IMR-90 (cell line): ENCODE results near the gene CHRNB1. TPM values are rescaled to one million over a fixed set of nuclear protein-coding genes. Genes with fewer than 3 reads are reported as not detected.

ENCODE experiments used
- ATAC-seq: fragments of 200-7000 bp; cut with Tn5 transposase; 2 replicates; pipeline ENCODE4 v1.9.1; 2020; ENCODE audit warnings: low read depth, mild to moderate bottlenecking, moderate library complexity
- BruUV-seq: library from RNA; stranded (reverse); fragments of 400-500 nt; replicated peaks from 2 replicates; lab custom pipeline; 2021; lab: Mats Ljungman, UMichigan
- CTCF ChIA-PET: fragments of 300-600 bp; formaldehyde crosslinking; extraction: SDS; loops from one replicate; lab custom pipeline; 2021; ENCODE audit warnings: antibody characterized with exemption; lab: Yijun Ruan, JAX
- POLR2A ChIA-PET: fragments of 300-600 bp; sonication (Branson Sonifier 250); formaldehyde crosslinking; loops from one replicate; lab custom pipeline; 2022; ENCODE audit warnings: antibody characterized with exemption; ENCODE audit not compliant: unreplicated experiment; lab: Charles Lee
- DNase-seq: peaks from one replicate; pipeline ENCODE4 v3.0.0; 2013
- H2AFZ ChIP-seq: replicated peaks from 2 replicates; pipeline ENCODE3; 2013; ENCODE audit warnings: low read length, mild to moderate bottlenecking; ENCODE audit not compliant: poor library complexity
- H2AK5ac ChIP-seq: 2 replicates; pipeline ENCODE4 v1.6.1; 2013; ENCODE audit warnings: low read depth, low read length, inconsistent platforms
- H2AK9ac ChIP-seq: replicated peaks from 2 replicates; pipeline ENCODE3; 2013; ENCODE audit warnings: mild to moderate bottlenecking, low read depth, low read length, moderate library complexity; ENCODE audit not compliant: poor library complexity
- H2BK120ac ChIP-seq: 2 replicates; pipeline ENCODE4 v1.6.1; 2013; ENCODE audit warnings: low read depth, low read length, inconsistent platforms
- H2BK15ac ChIP-seq: 3 replicates; pipeline ENCODE4 v1.6.1; 2013; ENCODE audit warnings: low read depth, low read length, inconsistent platforms
- H2BK20ac ChIP-seq: 2 replicates; pipeline ENCODE4 v1.6.1; 2013; ENCODE audit warnings: low read depth, mild to moderate bottlenecking, inconsistent platforms, low read length, moderate library complexity
- H2BK5ac ChIP-seq: 2 replicates; pipeline ENCODE4 v1.6.1; 2013; ENCODE audit warnings: mild to moderate bottlenecking, low read depth, low read length, inconsistent platforms; ENCODE audit not compliant: poor library complexity, severe bottlenecking
- H3K14ac ChIP-seq: replicated peaks from 2 replicates; pipeline ENCODE4 v1.6.1; 2013; ENCODE audit warnings: low read depth, low read length, inconsistent platforms
- H3K18ac ChIP-seq: 2 replicates; pipeline ENCODE4 v1.6.1; 2013; ENCODE audit warnings: low read depth, low read length, control low read depth
- H3K23ac ChIP-seq: 2 replicates; pipeline ENCODE4 v1.6.1; 2013; ENCODE audit warnings: low read depth, low read length, inconsistent platforms
- H3K27ac ChIP-seq: 2 replicates; pipeline ENCODE4 v1.5.1; 2013; ENCODE audit warnings: mild to moderate bottlenecking, control low read depth, low read length; ENCODE audit not compliant: insufficient read depth
- H3K27me3 ChIP-seq: 2 replicates; pipeline ENCODE4 v1.6.1; 2013; ENCODE audit warnings: low read length; ENCODE audit not compliant: control insufficient read depth, insufficient read depth
- H3K36me3 ChIP-seq: 2 replicates; pipeline ENCODE4 v1.6.1; 2013; ENCODE audit warnings: low read length, mixed read lengths; ENCODE audit not compliant: control insufficient read depth, insufficient read depth
- H3K4ac ChIP-seq: 2 replicates; pipeline ENCODE4 v1.6.1; 2013; ENCODE audit warnings: low read depth, low read length, inconsistent platforms
- H3K4me1 ChIP-seq: 2 replicates; pipeline ENCODE4 v1.6.1; 2013; ENCODE audit warnings: low read length, mixed read lengths; ENCODE audit not compliant: control insufficient read depth, insufficient read depth
- H3K4me2 ChIP-seq: 2 replicates; pipeline ENCODE4 v1.6.1; 2013; ENCODE audit warnings: low read depth, mild to moderate bottlenecking, control low read depth, low read length, moderate library complexity
- H3K4me3 ChIP-seq: 2 replicates; pipeline ENCODE4 v1.5.1; 2013; ENCODE audit warnings: low read depth, mild to moderate bottlenecking, control low read depth, low read length, moderate library complexity; ENCODE audit not compliant: insufficient read depth
- H3K56ac ChIP-seq: 2 replicates; pipeline ENCODE4 v1.6.1; 2013; ENCODE audit warnings: low read length, inconsistent platforms; ENCODE audit not compliant: insufficient read depth; ENCODE audit errors: extremely low read depth
- H3K79me1 ChIP-seq, 2 experiments: 2 replicates each; pipeline ENCODE4 v1.6.1; 2013; ENCODE audit warnings: low read length in 2 of 2, inconsistent platforms in 1 of 2, low read depth in 1 of 2
- H3K9ac ChIP-seq: 2 replicates; pipeline ENCODE4 v1.6.1; 2013; ENCODE audit warnings: low read depth, low read length, control low read depth
- H3K9me1 ChIP-seq: 2 replicates; pipeline ENCODE4 v1.6.1; 2013; ENCODE audit warnings: low read length, inconsistent platforms; ENCODE audit not compliant: insufficient read depth
- H3K9me3 ChIP-seq: 2 replicates; pipeline ENCODE4 v1.6.1; 2013; ENCODE audit warnings: low read length; ENCODE audit not compliant: control insufficient read depth, insufficient read depth
- H4K20me1 ChIP-seq: 2 replicates; pipeline ENCODE4 v1.6.1; 2013; ENCODE audit warnings: low read length, inconsistent platforms; ENCODE audit not compliant: insufficient read depth
- H4K5ac ChIP-seq: 2 replicates; pipeline ENCODE4 v1.6.1; 2013; ENCODE audit warnings: mild to moderate bottlenecking, low read depth, low read length, control low read depth
- H4K8ac ChIP-seq, 2 experiments: 2 replicates each; pipeline ENCODE4 v1.6.1; 2013; ENCODE audit warnings: low read depth in 2 of 2, low read length in 2 of 2, control low read depth in 1 of 2, inconsistent platforms in 1 of 2
- H4K91ac ChIP-seq: 2 replicates; pipeline ENCODE4 v1.6.1; 2013; ENCODE audit warnings: low read depth, low read length, inconsistent platforms; ENCODE audit not compliant: insufficient read depth
- CHD1 ChIP-seq: IDR thresholded peaks from 2 replicates; pipeline ENCODE4 v1.6.1; 2012; ENCODE audit warnings: low read depth, low read length, improper control_type of control experiment
- CTCF ChIP-seq: conservative IDR thresholded peaks from 2 replicates; pipeline ENCODE4 v1.5.1; 2012; ENCODE audit warnings: mild to moderate bottlenecking, low read depth, low read length, improper control_type of control experiment
- WGBS, 2 experiments: methylation state at CpG; one replicate each; pipeline versions ENCODE4 v1.1.5 to v1.1.7; 2013; ENCODE audit warnings: missing lambda C conversion rate in 2 of 2; ENCODE audit not compliant: insufficient read length in 1 of 2; ENCODE audit errors: extremely low coverage in 2 of 2; 5-methylcytosine and 5-hydroxymethylcytosine counted together
- dilution Hi-C: fragments of 300-500 bp; cut with HindIII; formaldehyde crosslinking; loops from one replicate; pipeline ENCODE4 v1.14.3; 2018; ENCODE audit warnings: low sequenced_read_pairs; ENCODE audit not compliant: unreplicated experiment
- in situ Hi-C: fragments of 300-500 bp; cut with MboI; formaldehyde crosslinking; loops from 3 replicates; pipeline ENCODE4 v1.14.3; 2019; ENCODE audit warnings: low sequenced_read_pairs, inconsistent platforms, mixed read lengths
- intact Hi-C: fragments of 100-400 bp; cut with micrococcal nuclease; formaldehyde crosslinking; loops from 2 replicates; pipeline ENCODE4 v1.10.0; 2022
- polyA plus RNA-seq, 3 experiments: library from polyadenylated mRNA; depleted of rRNA; stranded (reverse); fragments of >200 nt; gene quantifications; 2 replicates each; pipeline ENCODE4 v1.2.3, GENCODE V29; 2012; ENCODE audit warnings: low replicate concordance in 1 of 3
- total RNA-seq: library from RNA; depleted of rRNA; stranded (reverse); fragments of >200 nt; gene quantifications from 2 replicates; pipeline ENCODE4 v1.2.3, GENCODE V29; 2012

The CHRNB1 gene
- total and polyA plus RNA-seq, 2 of the 4 experiments (the other 2 are of a cell fraction) = 4.3 to 6.0 TPM

GRCh38 chr17:7502171-7502847 lies 57.4 kb downstream of the CHRNB1 start:
- Histone ChIP-seq H3K4me1 (no peaks in the 10 kb centered on the region), H3K9me3 (no peaks in the 10 kb centered on the region), H2BK120ac (no peak overlapping the region), H2BK15ac (no peak overlapping the region), H3K56ac (no peak overlapping the region), H3K79me1 (peaks cover 36 to 45% of the 10 kb centered on the region in 2 experiments), H2AK5ac (no peak overlapping the region), H4K8ac (no peak overlapping the region), H4K20me1 (peaks cover 9% of the 10 kb centered on the region; the same call in 1 of the 2 replicates), H2BK20ac (no peak overlapping the region), H3K27me3 (no peaks in the 10 kb centered on the region), H3K18ac (no peak overlapping the region), H4K5ac (no peak overlapping the region), H3K4ac (no peak overlapping the region), H4K91ac (no peak overlapping the region), H3K9me1 (peaks cover 2% of the 10 kb centered on the region; the same call in 1 of the 2 replicates), H2BK5ac (no peak overlapping the region), H3K36me3 (peaks cover 76% of the 10 kb centered on the region), H3K4me3 (no peak overlapping the region), H3K23ac (no peak overlapping the region), H3K27ac (no peak overlapping the region), H3K14ac (no peak overlapping the region), H2AFZ (no peak overlapping the region), H3K9ac (no peak overlapping the region), H2AK9ac (no peak overlapping the region), H3K4me2 (no peak overlapping the region)
- CTCF ChIA-PET = interaction anchor here (1.2 kb wide), 1 partner anchor 12 kb away, joined by 3 read pairs; no protein-coding TSS in a partner anchor
- intact Hi-C loops (no loop called here), in situ Hi-C loops (no loop called here), dilution Hi-C loops (no loop called here)
- no TSS peak for BruUV-seq
- TF ChIP-seq CHD1 (no peak), CTCF (no peak)
- WGBS, 2 experiments = 100% methylated on average over 3 of the region's 20 CpGs; no CpG with 5 or more reads in 1 of the 2 experiments
- ATAC-seq (no peak), DNase-seq (no peak)
- POLR2A ChIA-PET = no interaction called here
